WTC11 (cell line): Measurements from ENCODE around the gene PCBD1.

Source experiments
- ATF2 ChIP-seq: sonication (generic); formaldehyde crosslinking; IDR thresholded peaks from 2 replicates; pipeline ENCODE4 v1.8.1; 2022; ENCODE audit warnings: low read depth, missing genetic modification reagents, borderline replicate concordance
- TF ChIP-seq, protein P1 (sequence below): fragments of 200-600 bp; IDR thresholded peaks from 2 replicates; pipeline ENCODE4 v1.8.0; 2022; ENCODE audit warnings: antibody characterized with exemption
- TF ChIP-seq, protein P2 (sequence below): fragments of 250-450 bp; sonication (Bioruptor Pico); IDR thresholded peaks from 2 replicates; pipeline ENCODE4 v1.9.0; 2021; ENCODE audit warnings: moderate library complexity, mild to moderate bottlenecking, inconsistent platforms, borderline replicate concordance
- TF ChIP-seq, protein P3 (sequence below): sonication (generic); formaldehyde crosslinking; conservative IDR thresholded peaks from 2 replicates; pipeline ENCODE4 v1.8.1; 2022; ENCODE audit warnings: mild to moderate bottlenecking, missing genetic modification reagents
- TF ChIP-seq, protein P4 (sequence below): sonication (generic); formaldehyde crosslinking; IDR thresholded peaks from 2 replicates; pipeline ENCODE4 v1.8.1; 2023; ENCODE audit warnings: mild to moderate bottlenecking, missing genetic modification reagents

DNA sequence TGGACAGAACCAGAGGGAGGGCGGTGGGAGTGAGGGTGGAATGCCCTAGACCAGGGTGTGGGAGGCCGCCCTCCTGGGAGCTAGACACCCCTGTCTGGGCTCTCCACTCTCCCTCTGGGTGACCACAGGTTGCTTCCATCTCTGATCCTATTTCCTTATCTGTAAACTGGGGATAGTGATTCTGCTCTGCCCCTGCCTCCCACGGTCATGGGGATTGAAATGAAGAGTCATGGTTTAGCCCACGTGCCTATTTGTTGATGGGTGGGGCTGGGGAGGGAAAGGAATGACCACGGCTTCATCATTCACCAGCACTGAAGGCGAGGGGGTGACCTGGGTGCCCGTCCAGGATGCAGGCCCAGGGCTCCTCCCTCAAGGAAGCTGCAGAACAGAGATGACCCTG, 49.3 kb upstream of the PCBD1 start:
- TF ChIP-seq, protein P1, sequence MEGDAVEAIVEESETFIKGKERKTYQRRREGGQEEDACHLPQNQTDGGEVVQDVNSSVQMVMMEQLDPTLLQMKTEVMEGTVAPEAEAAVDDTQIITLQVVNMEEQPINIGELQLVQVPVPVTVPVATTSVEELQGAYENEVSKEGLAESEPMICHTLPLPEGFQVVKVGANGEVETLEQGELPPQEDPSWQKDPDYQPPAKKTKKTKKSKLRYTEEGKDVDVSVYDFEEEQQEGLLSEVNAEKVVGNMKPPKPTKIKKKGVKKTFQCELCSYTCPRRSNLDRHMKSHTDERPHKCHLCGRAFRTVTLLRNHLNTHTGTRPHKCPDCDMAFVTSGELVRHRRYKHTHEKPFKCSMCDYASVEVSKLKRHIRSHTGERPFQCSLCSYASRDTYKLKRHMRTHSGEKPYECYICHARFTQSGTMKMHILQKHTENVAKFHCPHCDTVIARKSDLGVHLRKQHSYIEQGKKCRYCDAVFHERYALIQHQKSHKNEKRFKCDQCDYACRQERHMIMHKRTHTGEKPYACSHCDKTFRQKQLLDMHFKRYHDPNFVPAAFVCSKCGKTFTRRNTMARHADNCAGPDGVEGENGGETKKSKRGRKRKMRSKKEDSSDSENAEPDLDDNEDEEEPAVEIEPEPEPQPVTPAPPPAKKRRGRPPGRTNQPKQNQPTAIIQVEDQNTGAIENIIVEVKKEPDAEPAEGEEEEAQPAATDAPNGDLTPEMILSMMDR: no peak
- TF ChIP-seq ATF2 (CRISPR knock-in tag): no peak
- TF ChIP-seq, protein P2, sequence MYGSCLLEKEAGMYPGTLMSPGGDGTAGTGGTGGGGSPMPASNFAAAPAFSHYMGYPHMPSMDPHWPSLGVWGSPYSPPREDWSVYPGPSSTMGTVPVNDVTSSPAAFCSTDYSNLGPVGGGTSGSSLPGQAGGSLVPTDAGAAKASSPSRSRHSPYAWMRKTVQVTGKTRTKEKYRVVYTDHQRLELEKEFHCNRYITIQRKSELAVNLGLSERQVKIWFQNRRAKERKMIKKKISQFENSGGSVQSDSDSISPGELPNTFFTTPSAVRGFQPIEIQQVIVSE: no peak
- TF ChIP-seq, protein P3, sequence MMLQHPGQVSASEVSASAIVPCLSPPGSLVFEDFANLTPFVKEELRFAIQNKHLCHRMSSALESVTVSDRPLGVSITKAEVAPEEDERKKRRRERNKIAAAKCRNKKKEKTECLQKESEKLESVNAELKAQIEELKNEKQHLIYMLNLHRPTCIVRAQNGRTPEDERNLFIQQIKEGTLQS (CRISPR knock-in tag): no peak
- TF ChIP-seq, protein P4, sequence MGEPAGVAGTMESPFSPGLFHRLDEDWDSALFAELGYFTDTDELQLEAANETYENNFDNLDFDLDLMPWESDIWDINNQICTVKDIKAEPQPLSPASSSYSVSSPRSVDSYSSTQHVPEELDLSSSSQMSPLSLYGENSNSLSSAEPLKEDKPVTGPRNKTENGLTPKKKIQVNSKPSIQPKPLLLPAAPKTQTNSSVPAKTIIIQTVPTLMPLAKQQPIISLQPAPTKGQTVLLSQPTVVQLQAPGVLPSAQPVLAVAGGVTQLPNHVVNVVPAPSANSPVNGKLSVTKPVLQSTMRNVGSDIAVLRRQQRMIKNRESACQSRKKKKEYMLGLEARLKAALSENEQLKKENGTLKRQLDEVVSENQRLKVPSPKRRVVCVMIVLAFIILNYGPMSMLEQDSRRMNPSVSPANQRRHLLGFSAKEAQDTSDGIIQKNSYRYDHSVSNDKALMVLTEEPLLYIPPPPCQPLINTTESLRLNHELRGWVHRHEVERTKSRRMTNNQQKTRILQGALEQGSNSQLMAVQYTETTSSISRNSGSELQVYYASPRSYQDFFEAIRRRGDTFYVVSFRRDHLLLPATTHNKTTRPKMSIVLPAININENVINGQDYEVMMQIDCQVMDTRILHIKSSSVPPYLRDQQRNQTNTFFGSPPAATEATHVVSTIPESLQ: no peak
